ENCODE results near the gene TPX2. TPM values are rescaled to one million over a fixed set of nuclear protein-coding genes. Genes with fewer than 3 reads are reported as not detected.

TPX2 gene
- polyA plus RNA-seq, 2 of the 4 experiments (the other 2 are of a cell fraction): 92.9 TPM

GRCh38 chr20:31719644-31720485 lies 19.2 kb upstream of the TPX2 start:
- peak overlapping the region; percentile 95 to 96 for H3K27ac ChIP-seq
- ChIA-PET POLR2A (interaction anchor here (0.8 to 5.5 kb wide), 11 partner anchors 7 to 159 kb away, joined by 3 to 90 read pairs (median 5); partner anchors contain the start of gene ID1), CTCF (interaction anchor here (0.8 to 14.7 kb wide), 11 partner anchors 10 to 108 kb away, joined by 3 to 489 read pairs (median 9); no protein-coding TSS in a partner anchor)
- peak overlapping the region; percentile 80 for H3K4me2 ChIP-seq
- 7% methylated on average over 2 of the region's 2 CpGs for WGBS (ENCODE audit: missing lambda C conversion rate)
- peak; percentile 72 to 93 for DNase-seq (ENCODE audit: low read depth in 1 of 2, low spot score in 1 of 2)
- no peaks in the 10 kb centered on the region for H3K9me3 ChIP-seq
- no peak for FAIRE-seq
- ATAC-seq: peak; percentile 19 to 62; a peak in 5 of 6 replicates
- H3K4me1 ChIP-seq: peaks cover 47% of the 10 kb centered on the region
- H3K4me3 ChIP-seq: peak overlapping the region; percentile 68
- TF ChIP-seq EHF (CRISPR knock-in tag; IDR thresholded peaks at IDR 0.05) (peak; percentile 16), MAX (IDR thresholded peaks at IDR 0.05) (peak; percentile 42; the same call in 1 of the 2 replicates), RAD21 (conservative IDR thresholded peaks at IDR 0.05 in 1 of 2, IDR thresholded peaks at IDR 0.05 in 1 of 2) (peak; percentile 7 to 28; a peak in 3 of 5 replicates), ESRRA (IDR thresholded peaks at IDR 0.05; ENCODE audit: borderline replicate concordance, low read length) (peak; percentile 74; the same call in 1 of the 2 replicates), GATA3 (IDR thresholded peaks at IDR 0.05; ENCODE audit: borderline replicate concordance) (peak; percentile 76), TP53 (CRISPR knock-in tag; IDR thresholded peaks at IDR 0.05) (0 out of 2 replicates have a peak, but pooled peaks have one; percentile 23), ATOH8 (CRISPR knock-in tag; IDR thresholded peaks at IDR 0.05; ENCODE audit: low read depth) (no peak), BCL3 (IDR thresholded peaks at IDR 0.05) (0 out of 3 replicates have a peak, but pooled peaks have one; percentile 44), JUN (IDR thresholded peaks at IDR 0.05) (peak; percentile 66 to 95; a peak in 4 of 5 replicates), JUNB (IDR thresholded peaks at IDR 0.05) (peak; percentile 30; the same call in 1 of the 2 replicates), EP300 (IDR thresholded peaks at IDR 0.05) (peak; percentile 63 to 87; a peak in 4 of 5 replicates), PBX3 (IDR thresholded peaks at IDR 0.05) (peak; percentile 42; the same call in 1 of the 2 replicates), CHD4 (IDR thresholded peaks at IDR 0.05; ENCODE audit: borderline replicate concordance) (no peak), E2F6 (IDR thresholded peaks at IDR 0.05; ENCODE audit: borderline replicate concordance, low read depth) (no peak), RFX5 (IDR thresholded peaks at IDR 0.05) (no peak), FOSB (CRISPR knock-in tag; IDR thresholded peaks at IDR 0.05) (0 out of 2 replicates have a peak, but pooled peaks have one; percentile 12), BHLHE40 (IDR thresholded peaks at IDR 0.05; ENCODE audit: low read depth, low read length) (no peak), SMC3 (IDR thresholded peaks at IDR 0.05) (peak; percentile 34; the same call in 1 of the 3 replicates)
